SH-SY5Y (cell line): Measurements from ENCODE around the gene CCDC137.

ENCODE experiments used
- GATA2 ChIP-seq: IDR thresholded peaks from 2 replicates; pipeline ENCODE4 v1.6.1; 2011; ENCODE audit warnings: mild to moderate bottlenecking, low read depth, low read length
- GATA3 ChIP-seq: IDR thresholded peaks from 2 replicates; pipeline ENCODE4 v1.6.1; 2011; ENCODE audit warnings: low read depth, mild to moderate bottlenecking, low read length, moderate library complexity

- TF ChIP-seq GATA3 (no peak), GATA2 (no peak)
Measured at GRCh38 chr17:81667754-81668153, 1.2 kb downstream of the CCDC137 start.
